ENCODE results near the gene CDNF. TPM values are rescaled to one million over a fixed set of nuclear protein-coding genes. Genes with fewer than 3 reads are reported as not detected.

Gene CDNF
- total RNA-seq, 2 donors from 2014 or later, result 2.5 to 3.4 TPM

- Histone ChIP-seq H3K9me3 (no peaks in the 10 kb centered on the region), H3K27ac (peak overlapping the region; percentile 95 to 98), H3K36me3 (peaks cover 19% of the 10 kb centered on the region), H3K4me3 (peak overlapping the region; percentile 96), H3K4me1 (ENCODE audit: control insufficient read depth in 1 of 2, low read depth in 2 of 2) (peaks cover 10 to 17% of the 10 kb centered on the region in 2 donors), H3K27me3 (replicated peaks; ENCODE audit: insufficient read depth) (no peaks in the 10 kb centered on the region)
- no peak for TF ChIP-seq CTCF (IDR thresholded peaks at IDR 0.05)
- DNase-seq (ENCODE audit: low spot score), result no peak
- ATAC-seq (ENCODE audit: insufficient number of reproducible peaks, low FRiP score, low read depth), result no peak
These were observed 906 bp upstream of the CDNF start for GRCh38 chr10:14838582-14839304.

GRCh38 chr10:14837003-14837756 lies 657 bp downstream of the CDNF start:
- peaks cover 10 to 17% of the 10 kb centered on the region in 2 donors for H3K4me1 ChIP-seq (ENCODE audit: control insufficient read depth in 1 of 2, low read depth in 2 of 2)
- no peak for DNase-seq (ENCODE audit: low spot score)
- TF ChIP-seq CTCF (IDR thresholded peaks at IDR 0.05), result no peak

GRCh38 chr10:14836208-14836607 lies 1.6 kb downstream of the CDNF start:
- no peak for DNase-seq (ENCODE audit: low spot score)
- H3K4me1 ChIP-seq (ENCODE audit: control insufficient read depth in 1 of 2, low read depth in 2 of 2), result peaks cover 10 to 17% of the 10 kb centered on the region in 2 donors
- no peaks in the 10 kb centered on the region for H3K27me3 ChIP-seq (replicated peaks; ENCODE audit: insufficient read depth)
- ATAC-seq (ENCODE audit: insufficient number of reproducible peaks, low FRiP score, low read depth), result no peak
- no peaks in the 10 kb centered on the region for H3K9me3 ChIP-seq
- TF ChIP-seq CTCF (IDR thresholded peaks at IDR 0.05), result no peak
- peak overlapping the region in 1 of 2 donors; percentile 98 for H3K27ac ChIP-seq
- H3K4me3 ChIP-seq, result no peak overlapping the region
- H3K36me3 ChIP-seq, result no peaks in the 10 kb centered on the region

More at GRCh38 chr10:14837003-14837756, 657 bp downstream of the CDNF start:
- Histone ChIP-seq H3K27me3 (replicated peaks; ENCODE audit: insufficient read depth) (no peaks in the 10 kb centered on the region), H3K4me3 (peak overlapping the region; percentile 96), H3K36me3 (peaks cover 3% of the 10 kb centered on the region), H3K27ac (peak overlapping the region; percentile 87 to 98), H3K9me3 (no peaks in the 10 kb centered on the region)
- peak; percentile 1 for ATAC-seq (ENCODE audit: insufficient number of reproducible peaks, low FRiP score, low read depth)

DNA sequence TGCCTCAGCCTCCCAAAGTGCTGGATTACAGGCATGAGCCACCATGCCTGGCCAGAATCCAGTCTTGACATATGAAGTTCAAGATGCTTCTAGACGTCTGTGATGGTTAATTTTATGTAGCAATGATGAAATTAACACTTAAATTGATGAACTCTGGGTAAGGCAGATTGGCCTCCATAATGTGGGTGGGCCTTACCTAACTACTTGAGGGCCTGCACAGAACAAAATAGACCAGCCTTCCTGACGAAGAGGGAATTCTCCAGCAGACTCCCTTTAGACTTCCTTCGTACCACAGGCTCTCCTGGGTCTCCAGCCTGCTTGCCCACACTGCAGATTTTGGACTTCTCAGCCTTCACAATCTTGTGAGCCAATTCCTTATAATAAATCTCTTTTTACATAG lies 4.7 kb downstream of the CDNF start:
- Histone ChIP-seq H3K27ac (no peak overlapping the region), H3K27me3 (replicated peaks; ENCODE audit: insufficient read depth) (no peaks in the 10 kb centered on the region), H3K4me1 (ENCODE audit: control insufficient read depth in 1 of 2, low read depth in 2 of 2) (peaks cover 8 to 10% of the 10 kb centered on the region in 2 donors), H3K9me3 (no peaks in the 10 kb centered on the region), H3K36me3 (no peaks in the 10 kb centered on the region), H3K4me3 (no peak overlapping the region)
- no peak for TF ChIP-seq CTCF (IDR thresholded peaks at IDR 0.05)
- ATAC-seq (ENCODE audit: insufficient number of reproducible peaks, low FRiP score, low read depth), result no peak
- no peak for DNase-seq (ENCODE audit: low spot score)

GRCh38 chr10:14826076-14826829 lies 11.6 kb downstream of the CDNF start:
- Histone ChIP-seq H3K4me1 (ENCODE audit: control insufficient read depth in 1 of 2, low read depth in 2 of 2) (no peaks in the 10 kb centered on the region), H3K27me3 (replicated peaks; ENCODE audit: insufficient read depth) (no peaks in the 10 kb centered on the region), H3K9me3 (no peaks in the 10 kb centered on the region), H3K27ac (no peak overlapping the region), H3K4me3 (no peak overlapping the region), H3K36me3 (no peaks in the 10 kb centered on the region)
- DNase-seq (ENCODE audit: low spot score) (no peak), ATAC-seq (ENCODE audit: insufficient number of reproducible peaks, low FRiP score, low read depth) (no peak)
- no peak for TF ChIP-seq CTCF (IDR thresholded peaks at IDR 0.05)

All from thoracic aorta (tissue), 2 donors.